GM18951 (cell line): ENCODE measurements around the gene FOXRED2.

Experiments used
- POLR2A ChIP-seq: IDR thresholded peaks from 4 replicates; pipeline ENCODE4 v1.6.1; 2011; ENCODE audit warnings: mild to moderate bottlenecking; ENCODE audit not compliant: insufficient read length, insufficient read depth; ENCODE audit errors: extremely low read depth
- in situ Hi-C: fragments of 300-500 bp; cut with MboI; formaldehyde crosslinking; loops from one replicate; pipeline ENCODE4 v1.12.0; 2022; ENCODE audit warnings: low sequenced_read_pairs, mixed read lengths, inconsistent platforms; ENCODE audit not compliant: unreplicated experiment

The FOXRED2 gene

DNA sequence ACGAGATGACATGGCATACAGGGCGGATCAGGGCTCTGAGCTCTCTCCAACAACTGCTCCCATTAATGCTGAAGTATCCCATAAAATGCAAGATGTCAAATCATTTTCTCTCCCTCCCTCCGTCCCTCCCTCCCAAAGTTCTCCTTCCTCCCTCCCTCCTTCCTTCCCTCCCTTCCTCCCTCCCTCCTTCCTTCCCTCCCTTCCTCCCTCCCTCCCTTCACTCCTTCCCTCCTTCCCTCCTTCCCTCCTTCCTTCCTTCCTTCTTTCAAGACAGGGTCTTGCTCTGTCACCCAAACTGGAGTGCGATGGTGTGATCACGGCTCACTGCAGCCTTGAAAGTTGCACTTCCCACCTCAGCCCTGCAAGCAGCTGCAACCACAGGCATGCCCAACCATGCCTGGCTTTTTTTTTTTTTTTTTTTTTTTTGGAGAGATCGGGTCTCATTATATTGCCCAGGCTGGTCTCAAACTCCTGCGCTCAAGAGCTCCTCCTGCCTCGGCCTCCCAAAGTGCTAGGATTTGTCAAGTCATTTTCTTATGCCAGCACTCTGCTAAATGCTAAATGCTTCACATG lies 63.6 kb downstream of the FOXRED2 start:
- in situ Hi-C loops, result no loop called here

DNA sequence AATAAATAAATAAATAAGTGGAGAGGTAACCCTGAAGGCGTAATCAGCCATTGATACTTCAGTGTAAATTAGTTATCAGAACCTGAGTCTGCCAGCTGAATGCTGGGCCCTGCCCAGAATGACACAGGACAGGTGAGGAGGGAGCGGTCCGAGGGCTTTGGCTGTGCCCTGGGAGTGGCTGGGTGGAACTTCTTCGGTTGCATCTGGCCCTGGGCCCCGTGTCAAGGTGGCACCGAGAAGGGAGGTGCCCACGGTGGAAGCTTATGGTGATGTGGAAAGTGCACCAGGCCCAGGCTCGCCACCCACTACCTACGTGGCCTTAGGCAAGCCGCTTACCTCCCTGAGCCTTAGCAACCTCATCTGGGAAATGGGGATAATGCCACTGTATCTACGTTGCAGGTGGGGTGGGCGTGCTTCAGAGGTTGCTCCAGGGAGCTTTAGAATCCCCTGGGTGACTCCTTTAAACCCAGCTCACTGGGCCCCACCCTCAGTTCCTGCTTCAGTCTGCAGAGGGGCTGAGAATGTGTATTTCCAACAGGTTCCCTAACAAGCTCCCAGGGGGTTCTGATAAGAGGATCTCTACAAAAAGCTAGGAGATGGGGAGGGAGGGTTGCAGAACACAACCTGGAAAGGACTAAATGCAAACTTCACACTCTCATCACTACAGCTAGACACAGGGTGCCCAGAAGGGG lies 64.2 kb downstream of the FOXRED2 start:
- TF ChIP-seq POLR2A, result no peak
- in situ Hi-C loops, result no loop called here

More for the DNA sequence above, 63.6 kb downstream of the FOXRED2 start:
- no peak for TF ChIP-seq POLR2A

DNA sequence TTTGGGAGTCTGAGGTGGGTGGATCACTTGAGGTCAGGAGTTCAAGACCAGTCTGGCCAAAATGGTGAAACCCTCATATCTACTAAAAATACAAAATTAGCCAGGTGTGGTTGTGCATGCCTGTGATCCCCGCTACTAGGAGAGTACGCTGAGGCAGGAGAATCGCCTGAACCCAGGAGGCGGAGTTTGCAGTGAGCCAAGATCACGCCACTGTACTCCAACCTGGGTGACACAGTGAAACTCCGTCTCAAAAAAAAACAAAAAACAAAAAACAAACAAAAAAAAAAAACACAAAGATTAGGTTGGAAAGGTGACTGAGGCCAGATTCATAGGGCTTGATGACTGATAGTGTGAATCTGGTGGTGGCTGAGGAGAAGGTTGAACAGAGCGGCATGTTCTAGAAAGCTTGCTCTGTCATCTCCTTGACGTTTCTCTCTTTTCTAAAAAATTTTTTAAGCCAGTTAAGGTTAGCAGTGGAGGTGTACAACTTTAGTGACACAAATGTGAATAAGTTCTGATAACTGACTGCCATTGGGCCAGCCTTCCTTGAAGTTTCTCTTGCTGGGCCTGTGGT lies 66.3 kb downstream of the FOXRED2 start:
- TF ChIP-seq POLR2A, result no peak
- in situ Hi-C loops, result no loop called here

DNA sequence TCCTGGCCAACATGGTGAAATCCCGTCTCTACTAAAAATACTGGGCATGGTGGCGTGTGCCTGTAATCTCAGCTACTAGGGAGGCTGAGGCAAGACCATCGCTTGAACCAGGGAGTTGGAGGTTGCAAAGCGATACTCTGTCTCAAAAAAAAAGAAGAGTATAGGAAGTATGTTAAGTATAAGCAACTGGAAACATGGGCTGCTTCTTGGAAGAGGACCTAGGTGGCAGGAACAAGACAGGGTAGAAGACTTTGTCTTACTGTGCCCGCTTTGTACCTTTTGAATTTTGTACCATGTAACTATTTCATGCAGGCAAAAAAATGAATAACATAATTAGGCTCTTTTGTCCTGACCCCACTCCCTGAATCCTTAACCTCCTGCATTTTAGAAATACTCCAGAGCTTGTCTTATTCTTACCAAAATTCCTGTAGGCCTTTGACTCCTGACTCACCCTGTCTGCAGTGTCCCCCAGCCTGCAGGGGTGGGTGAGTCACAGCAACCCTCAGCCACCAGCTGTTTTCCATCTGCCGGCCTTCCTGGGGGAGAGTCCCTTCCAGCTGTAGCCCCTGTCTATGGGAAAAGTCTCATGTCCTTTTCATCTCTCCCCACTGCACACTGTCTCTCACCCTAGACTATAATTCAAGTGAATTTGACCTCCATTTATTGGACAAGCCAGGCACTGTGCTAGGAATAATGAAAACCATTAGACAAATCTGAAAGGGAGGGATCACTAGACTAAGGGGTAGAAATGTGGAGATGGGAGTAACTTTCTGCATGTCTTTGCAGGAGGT lies 67.2 kb downstream of the FOXRED2 start:
- no peak for TF ChIP-seq POLR2A
- in situ Hi-C loops, result no loop called here
